MCF 10A (cell line): ENCODE measurements around the gene MAP6. TPM values are rescaled to one million over a fixed set of nuclear protein-coding genes. Genes with fewer than 3 reads are reported as not detected.
A peak's percentile ranks its signal among the peaks of the same experiment; 100 is the strongest.

ENCODE experiments used
- BruUV-seq: library from RNA; stranded (reverse); fragments of 400-500 nt; replicated peaks from 2 replicates; lab custom pipeline; 2021; lab: Mats Ljungman, UMichigan
- CTCF ChIA-PET: fragments of 300-600 bp; sonication (Branson Sonifier 250); formaldehyde crosslinking; extraction: SDS; loops from one replicate; lab custom pipeline; 2021; ENCODE audit warnings: antibody characterized with exemption, inconsistent platforms; lab: Yijun Ruan, JAX
- POLR2A ChIA-PET: fragments of 300-600, 350-650 bp; sonication (Branson Sonifier 250); formaldehyde crosslinking; extraction: SDS; loops from one replicate; lab custom pipeline; 2020; ENCODE audit warnings: antibody characterized with exemption, inconsistent platforms; lab: Yijun Ruan, JAX
- DNase-seq: peaks from one replicate; pipeline ENCODE4 v3.0.0-alpha.2; 2018; ENCODE audit not compliant: unreplicated experiment
- H3K27ac Mint-ChIP-seq: one replicate; pipeline ENCODE4 v1.8.0; 2022; ENCODE audit warnings: mild to moderate bottlenecking, low read depth, mixed read lengths; ENCODE audit not compliant: unreplicated experiment
- H3K27me3 Mint-ChIP-seq: one replicate; pipeline ENCODE4 v1.8.0; 2022; ENCODE audit warnings: mixed read lengths; ENCODE audit not compliant: insufficient read depth, unreplicated experiment
- H3K36me3 Mint-ChIP-seq: one replicate; pipeline ENCODE4 v1.8.0; 2022; ENCODE audit warnings: mild to moderate bottlenecking, moderate library complexity, mixed read lengths; ENCODE audit not compliant: insufficient read depth, unreplicated experiment
- H3K4me1 Mint-ChIP-seq: one replicate; pipeline ENCODE4 v1.8.0; 2022; ENCODE audit warnings: mixed read lengths; ENCODE audit not compliant: insufficient read depth, unreplicated experiment
- H3K4me3 Mint-ChIP-seq: one replicate; pipeline ENCODE4 v1.8.0; 2022; ENCODE audit warnings: mild to moderate bottlenecking, moderate library complexity, mixed read lengths; ENCODE audit not compliant: unreplicated experiment
- H3K9me3 Mint-ChIP-seq: one replicate; pipeline ENCODE4 v1.8.0; 2022; ENCODE audit warnings: mixed read lengths; ENCODE audit not compliant: unreplicated experiment
- CTCF ChIP-seq: fragments of 200-600 bp; IDR thresholded peaks from one replicate; pipeline ENCODE4 v1.8.0; 2022; ENCODE audit warnings: antibody characterized with exemption, mild to moderate bottlenecking; ENCODE audit not compliant: unreplicated experiment
- intact Hi-C: fragments of 100-400 bp; cut with micrococcal nuclease; formaldehyde crosslinking; loops from 2 replicates; pipeline ENCODE4 v1.14.1; 2022
- total RNA-seq: library from RNA; stranded (reverse); gene quantifications from 2 replicates; pipeline ENCODE4 v1.2.3, GENCODE V29; 2022

The MAP6 gene
- total RNA-seq, 1 experiment from 2014 or later, result not detected

GRCh38 chr11:75549370-75549958 lies 119.4 kb downstream of the MAP6 start:
- no peaks in the 10 kb centered on the region for H3K9me3 Mint-ChIP-seq
- intact Hi-C loops, result loop anchor here (5.0 kb wide), 1 partner anchor 158 kb away; no protein-coding TSS in a partner anchor
- ChIA-PET CTCF (interaction anchor here (0.8 to 1.6 kb wide), 5 partner anchors 9 to 253 kb away, joined by 3 to 9 read pairs (median 4); no protein-coding TSS in a partner anchor), POLR2A (interaction anchor here (0.7 to 1.2 kb wide), 3 partner anchors 13 to 536 kb away, joined by 3 read pairs; no protein-coding TSS in a partner anchor)
- H3K36me3 Mint-ChIP-seq, result no peaks in the 10 kb centered on the region
- DNase-seq, result no peak
- no peak overlapping the region for H3K27ac Mint-ChIP-seq
- H3K27me3 Mint-ChIP-seq, result no peaks in the 10 kb centered on the region
- peaks cover 5% of the 10 kb centered on the region for H3K4me1 Mint-ChIP-seq
- H3K4me3 Mint-ChIP-seq, result no peak overlapping the region
- BruUV-seq, result no TSS peak
- TF ChIP-seq CTCF, result no peak

GRCh38 chr11:75548595-75549272 lies 120.1 kb downstream of the MAP6 start:
- Mint-ChIP-seq H3K4me3 (no peak overlapping the region), H3K27ac (no peak overlapping the region), H3K36me3 (no peaks in the 10 kb centered on the region), H3K27me3 (no peaks in the 10 kb centered on the region), H3K9me3 (no peaks in the 10 kb centered on the region), H3K4me1 (peaks cover 5% of the 10 kb centered on the region)
- no peak for DNase-seq
- no TSS peak for BruUV-seq
- intact Hi-C loops, result loop anchor here (5.0 kb wide), 1 partner anchor 159 kb away; no protein-coding TSS in a partner anchor
- TF ChIP-seq CTCF, result no peak
- POLR2A ChIA-PET, result interaction anchor here (0.7 to 1.2 kb wide), 2 partner anchors 14 to 537 kb away, joined by 3 read pairs; no protein-coding TSS in a partner anchor
- CTCF ChIA-PET, result interaction anchor here (0.5 to 1.6 kb wide), 11 partner anchors 10 to 256 kb away, joined by 3 to 9 read pairs (median 3); partner anchors contain the start of gene GDPD5

DNA sequence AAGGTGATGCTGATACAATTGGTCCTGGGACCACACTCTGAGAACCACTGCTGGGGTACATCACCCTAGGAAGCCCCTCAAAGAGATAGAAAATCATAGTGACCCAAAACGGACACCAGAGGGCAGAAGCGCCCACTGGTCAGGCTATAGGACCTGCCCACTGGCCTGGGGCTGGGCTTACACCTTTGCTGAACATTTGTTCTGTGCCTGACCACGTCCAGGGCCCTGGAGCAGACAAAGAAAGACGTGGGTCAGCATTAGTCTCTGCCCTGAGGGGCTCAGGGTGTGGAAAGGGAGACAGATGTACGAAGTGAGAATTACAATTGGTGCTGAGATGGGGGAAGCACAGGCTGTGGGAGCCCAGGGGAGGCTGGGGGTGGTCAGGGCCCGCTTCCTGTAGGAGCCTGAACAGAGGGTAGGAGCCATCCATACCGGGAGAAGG lies 121.2 kb downstream of the MAP6 start:
- no peak overlapping the region for H3K27ac Mint-ChIP-seq
- CTCF ChIA-PET, result interaction anchor here (0.6 to 1.6 kb wide), 10 partner anchors 11 to 350 kb away, joined by 3 to 10 read pairs (median 3); no protein-coding TSS in a partner anchor
- H3K9me3 Mint-ChIP-seq, result no peaks in the 10 kb centered on the region
- no TSS peak for BruUV-seq
- POLR2A ChIA-PET, result interaction anchor here (0.9 to 1.8 kb wide), 2 partner anchors 15 to 16 kb away, joined by 4 to 5 read pairs; no protein-coding TSS in a partner anchor
- intact Hi-C loops, result loop anchor here (1.0 to 5.0 kb wide), 4 partner anchors 15 to 256 kb away; partner anchors contain the start of gene SERPINH1
- no peaks in the 10 kb centered on the region for H3K36me3 Mint-ChIP-seq
- peaks cover 5% of the 10 kb centered on the region for H3K4me1 Mint-ChIP-seq
- no peaks in the 10 kb centered on the region for H3K27me3 Mint-ChIP-seq
- DNase-seq, result peak; percentile 71
- TF ChIP-seq CTCF, result peak; percentile 84
- H3K4me3 Mint-ChIP-seq, result no peak overlapping the region
